ENCODE data around the gene RNASEL.
"Not testable (repeated sequence)": the region's sequence is repeated elsewhere in the genome, so short reads cannot be mapped to it uniquely, and the experiment has no call there.

RNASEL gene

GRCh38 chr1:182567629-182568028, 21.4 kb downstream of the RNASEL start:
- in situ Hi-C loops (cut with MboI; ENCODE audit: low sequenced_read_pairs): no loop called here

GRCh38 chr1:182565537-182565936, 23.5 kb downstream of the RNASEL start:
- in situ Hi-C loops (cut with MboI; ENCODE audit: low sequenced_read_pairs): no loop called here

GRCh38 chr1:182564406-182565004, 24.6 kb downstream of the RNASEL start:
- in situ Hi-C loops (cut with MboI; ENCODE audit: low sequenced_read_pairs): no loop called here

GRCh38 chr1:182563095-182563494, 26.0 kb downstream of the RNASEL start:
- in situ Hi-C loops (cut with MboI; ENCODE audit: low sequenced_read_pairs): no loop called here

GRCh38 chr1:182561456-182561855, 27.6 kb downstream of the RNASEL start:
- in situ Hi-C loops (cut with MboI; ENCODE audit: low sequenced_read_pairs): no loop called here

GRCh38 chr1:182560392-182560984, 28.6 kb downstream of the RNASEL start:
- in situ Hi-C loops (cut with MboI; ENCODE audit: low sequenced_read_pairs): no loop called here

- in situ Hi-C loops (cut with MboI; ENCODE audit: low sequenced_read_pairs): no loop called here
Observed at GRCh38 chr1:182556279-182556678, 32.8 kb downstream of the RNASEL start.

- in situ Hi-C loops (cut with MboI; ENCODE audit: low sequenced_read_pairs): no loop called here
Observed at GRCh38 chr1:182555493-182555892, 33.6 kb downstream of the RNASEL start.

- in situ Hi-C loops (cut with MboI; ENCODE audit: low sequenced_read_pairs): no loop called here
Observed at GRCh38 chr1:182552527-182552926, 36.5 kb downstream of the RNASEL start.

GRCh38 chr1:182549811-182550210, 39.2 kb downstream of the RNASEL start:
- in situ Hi-C loops (cut with MboI; ENCODE audit: low sequenced_read_pairs): no loop called here

GRCh38 chr1:182549346-182549745, 39.7 kb downstream of the RNASEL start:
- in situ Hi-C loops (cut with MboI; ENCODE audit: low sequenced_read_pairs): no loop called here

- in situ Hi-C loops (cut with MboI; ENCODE audit: low sequenced_read_pairs): no loop called here
Observed at GRCh38 chr1:182533896-182534295, 55.2 kb downstream of the RNASEL start.

- in situ Hi-C loops (cut with MboI; ENCODE audit: low sequenced_read_pairs): not testable (repeated sequence)
Observed at GRCh38 chr1:182528206-182528605, 60.9 kb downstream of the RNASEL start.

- in situ Hi-C loops (cut with MboI; ENCODE audit: low sequenced_read_pairs): no loop called here
Observed at GRCh38 chr1:182527680-182528079, 61.4 kb downstream of the RNASEL start.

- in situ Hi-C loops (cut with MboI; ENCODE audit: low sequenced_read_pairs): no loop called here
Observed at GRCh38 chr1:182525342-182525741, 63.7 kb downstream of the RNASEL start.
